GM12878 (cell line): Measurements from ENCODE around the gene FRMD8.

Experiments used
- EP300 ChIP-seq, 2 experiments: fragments of 150-350 bp in 1 of 2; IDR thresholded peaks; 2 replicates each; pipeline ENCODE4 v1.6.1; 2011 to 2012; ENCODE audit warnings: low read depth in 2 of 2, low read length in 2 of 2, borderline replicate concordance in 1 of 2, improper control_type of control experiment in 1 of 2, inconsistent platforms in 1 of 2; ENCODE audit not compliant: control insufficient read depth in 1 of 2
- EZH2 ChIP-seq: IDR thresholded peaks from 2 replicates; pipeline ENCODE4 v1.6.1; 2012; ENCODE audit warnings: low read depth, mild to moderate bottlenecking, control low read depth, inconsistent platforms, low read length, borderline replicate concordance; ENCODE audit not compliant: control insufficient read depth
- FOS ChIP-seq: IDR thresholded peaks from 3 replicates; pipeline ENCODE4 v1.6.1; 2011; ENCODE audit warnings: borderline replicate concordance; ENCODE audit not compliant: insufficient read length; ENCODE audit errors: extremely low read depth
- MEF2A ChIP-seq: IDR thresholded peaks from 2 replicates; pipeline ENCODE4 v1.6.1; 2011; ENCODE audit warnings: low read depth, mild to moderate bottlenecking, low read length, moderate library complexity; ENCODE audit not compliant: insufficient read depth
- RCOR1 ChIP-seq: conservative IDR thresholded peaks from 2 replicates; pipeline ENCODE4 v1.6.1; 2012; ENCODE audit warnings: low read depth, low read length, improper control_type of control experiment
- ZZZ3 ChIP-seq: IDR thresholded peaks from 2 replicates; pipeline ENCODE4 v1.6.1; 2011; ENCODE audit warnings: low read depth; ENCODE audit not compliant: control insufficient read depth, insufficient read length
- TF ChIP-seq, protein P1 (sequence below), 3 experiments: IDR thresholded peaks in 2 of 3; conservative IDR thresholded peaks in 1 of 3; 2 replicates each; pipeline ENCODE4 v1.5.1; 2011; ENCODE audit warnings: low read depth in 3 of 3, low read length in 3 of 3, mild to moderate bottlenecking in 3 of 3, control low read depth in 2 of 3, moderate library complexity in 2 of 3, inconsistent platforms in 1 of 3, mixed read lengths in 1 of 3; ENCODE audit not compliant: control insufficient read depth in 2 of 3, insufficient read depth in 1 of 3; ENCODE audit errors: extremely low read depth in 1 of 3
- TF ChIP-seq, protein P2 (sequence below): IDR thresholded peaks from 2 replicates; pipeline ENCODE4 v1.6.1; 2012; ENCODE audit warnings: low read depth, low read length, improper control_type of control experiment

DNA sequence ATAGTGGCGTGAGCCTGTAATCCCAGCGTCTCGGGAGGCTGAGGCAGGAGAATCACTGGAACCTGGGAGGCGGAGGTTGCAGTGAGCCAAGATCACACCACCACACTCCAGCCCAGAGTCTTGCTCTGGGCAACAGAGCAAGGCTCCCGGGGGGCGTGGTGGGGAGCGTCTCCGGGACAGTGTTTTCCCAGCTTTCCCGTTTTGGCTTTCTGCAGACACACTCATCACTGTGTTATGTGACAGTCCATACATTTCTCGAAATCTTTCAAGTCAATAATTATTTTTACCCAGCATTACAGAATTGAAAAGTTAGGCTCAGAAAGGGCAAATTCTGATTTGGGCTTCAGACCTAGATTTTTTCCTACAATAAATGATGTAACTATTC lies 67.9 kb downstream of the FRMD8 start:
- TF ChIP-seq EZH2 (no peak), MEF2A (no peak), FOS (no peak), EP300 (IDR thresholded peaks at IDR 0.05; ENCODE audit: borderline replicate concordance in 1 of 2, control insufficient read depth in 1 of 2, low read depth in 2 of 2, low read length in 2 of 2) (no peak), ZZZ3 (no peak), RCOR1 (no peak)
- TF ChIP-seq, protein P1, sequence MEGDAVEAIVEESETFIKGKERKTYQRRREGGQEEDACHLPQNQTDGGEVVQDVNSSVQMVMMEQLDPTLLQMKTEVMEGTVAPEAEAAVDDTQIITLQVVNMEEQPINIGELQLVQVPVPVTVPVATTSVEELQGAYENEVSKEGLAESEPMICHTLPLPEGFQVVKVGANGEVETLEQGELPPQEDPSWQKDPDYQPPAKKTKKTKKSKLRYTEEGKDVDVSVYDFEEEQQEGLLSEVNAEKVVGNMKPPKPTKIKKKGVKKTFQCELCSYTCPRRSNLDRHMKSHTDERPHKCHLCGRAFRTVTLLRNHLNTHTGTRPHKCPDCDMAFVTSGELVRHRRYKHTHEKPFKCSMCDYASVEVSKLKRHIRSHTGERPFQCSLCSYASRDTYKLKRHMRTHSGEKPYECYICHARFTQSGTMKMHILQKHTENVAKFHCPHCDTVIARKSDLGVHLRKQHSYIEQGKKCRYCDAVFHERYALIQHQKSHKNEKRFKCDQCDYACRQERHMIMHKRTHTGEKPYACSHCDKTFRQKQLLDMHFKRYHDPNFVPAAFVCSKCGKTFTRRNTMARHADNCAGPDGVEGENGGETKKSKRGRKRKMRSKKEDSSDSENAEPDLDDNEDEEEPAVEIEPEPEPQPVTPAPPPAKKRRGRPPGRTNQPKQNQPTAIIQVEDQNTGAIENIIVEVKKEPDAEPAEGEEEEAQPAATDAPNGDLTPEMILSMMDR (IDR thresholded peaks at IDR 0.05 in 2 of 3, conservative IDR thresholded peaks at IDR 0.05 in 1 of 3; ENCODE audit: control insufficient read depth in 2 of 3, extremely low read depth in 1 of 3, insufficient read depth in 1 of 3, low read depth in 3 of 3, low read length in 3 of 3) = no peak
- TF ChIP-seq, protein P2, sequence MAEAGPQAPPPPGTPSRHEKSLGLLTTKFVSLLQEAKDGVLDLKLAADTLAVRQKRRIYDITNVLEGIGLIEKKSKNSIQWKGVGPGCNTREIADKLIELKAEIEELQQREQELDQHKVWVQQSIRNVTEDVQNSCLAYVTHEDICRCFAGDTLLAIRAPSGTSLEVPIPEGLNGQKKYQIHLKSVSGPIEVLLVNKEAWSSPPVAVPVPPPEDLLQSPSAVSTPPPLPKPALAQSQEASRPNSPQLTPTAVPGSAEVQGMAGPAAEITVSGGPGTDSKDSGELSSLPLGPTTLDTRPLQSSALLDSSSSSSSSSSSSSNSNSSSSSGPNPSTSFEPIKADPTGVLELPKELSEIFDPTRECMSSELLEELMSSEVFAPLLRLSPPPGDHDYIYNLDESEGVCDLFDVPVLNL = no peak
